Right kidney (tissue), 1 donor: Measurements from ENCODE around the gene PPBP.

ENCODE experiments used
- DNase-seq: peaks from one replicate; pipeline ENCODE4 v3.0.0-alpha.2; 2016

Gene PPBP

DNA sequence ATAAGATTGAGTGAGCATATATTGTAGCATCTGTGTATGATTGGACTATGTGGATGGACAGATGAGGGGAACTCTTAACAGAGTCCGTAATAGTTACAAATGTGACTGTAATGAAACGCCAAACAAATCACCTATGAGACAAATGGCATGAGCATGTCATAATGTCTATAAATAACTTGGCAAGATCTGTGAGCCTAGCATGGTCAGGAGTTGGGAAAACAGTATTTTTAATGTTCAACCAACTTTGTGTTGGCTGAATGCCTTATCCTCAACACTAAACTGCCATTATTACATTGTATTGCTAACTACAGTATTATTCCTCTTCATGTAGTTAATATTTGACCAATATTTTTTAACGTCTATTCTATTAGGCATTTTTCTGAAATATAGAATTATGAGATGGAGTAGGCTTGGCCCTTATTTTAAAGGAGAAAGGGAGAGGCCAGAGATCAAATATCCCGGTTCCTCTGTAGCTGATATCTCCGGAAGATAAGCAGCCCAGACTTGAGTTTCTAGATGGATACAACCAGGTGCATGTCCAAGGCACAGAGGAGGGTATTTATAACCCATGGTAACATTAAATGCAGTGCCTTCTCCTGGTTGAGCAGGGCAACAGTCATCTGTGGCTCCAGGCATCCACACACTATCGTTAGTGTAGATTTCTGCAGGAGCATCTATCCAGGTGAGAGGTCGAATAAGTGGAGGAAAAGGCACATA, 38.8 kb downstream of the PPBP start:
- DNase-seq: no peak

- DNase-seq: no peak
These were observed 39.7 kb downstream of the PPBP start for GRCh38 chr4:73948291-73948690.

DNA sequence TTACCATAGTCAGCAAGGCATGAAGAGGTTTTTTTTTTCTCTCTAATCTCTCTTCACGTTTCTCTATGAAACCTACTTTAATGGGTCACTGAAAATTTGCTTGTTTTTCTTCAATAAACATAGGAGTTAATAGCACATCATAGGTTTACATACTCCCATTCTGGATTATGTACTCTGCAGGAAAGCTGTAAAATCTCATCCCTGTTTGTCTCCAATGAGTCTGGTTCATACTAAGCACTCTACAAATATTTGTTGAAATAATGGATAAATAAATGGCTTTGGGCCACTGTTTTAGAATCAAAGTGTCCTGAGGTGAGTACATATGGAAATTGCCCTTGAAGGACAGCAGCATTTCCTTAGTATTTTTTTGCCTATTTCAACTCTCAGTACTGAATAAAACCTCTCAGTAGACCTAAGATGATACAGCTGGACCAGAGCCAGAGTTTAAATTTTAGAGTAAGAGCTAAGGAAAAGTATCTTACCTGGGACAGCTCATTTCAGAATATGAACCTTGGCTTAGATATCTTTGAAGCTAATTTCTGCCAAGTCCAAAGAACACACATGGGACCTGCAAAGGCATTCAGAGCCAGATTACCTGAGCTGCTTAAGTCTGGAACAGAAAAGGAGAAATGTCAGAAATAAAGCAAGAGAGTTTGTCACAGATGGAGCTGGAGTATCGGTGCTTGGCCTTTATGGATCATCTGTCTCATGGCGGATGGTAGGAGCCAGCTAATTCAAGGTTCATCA, 40.6 kb downstream of the PPBP start:
- no peak for DNase-seq

DNA sequence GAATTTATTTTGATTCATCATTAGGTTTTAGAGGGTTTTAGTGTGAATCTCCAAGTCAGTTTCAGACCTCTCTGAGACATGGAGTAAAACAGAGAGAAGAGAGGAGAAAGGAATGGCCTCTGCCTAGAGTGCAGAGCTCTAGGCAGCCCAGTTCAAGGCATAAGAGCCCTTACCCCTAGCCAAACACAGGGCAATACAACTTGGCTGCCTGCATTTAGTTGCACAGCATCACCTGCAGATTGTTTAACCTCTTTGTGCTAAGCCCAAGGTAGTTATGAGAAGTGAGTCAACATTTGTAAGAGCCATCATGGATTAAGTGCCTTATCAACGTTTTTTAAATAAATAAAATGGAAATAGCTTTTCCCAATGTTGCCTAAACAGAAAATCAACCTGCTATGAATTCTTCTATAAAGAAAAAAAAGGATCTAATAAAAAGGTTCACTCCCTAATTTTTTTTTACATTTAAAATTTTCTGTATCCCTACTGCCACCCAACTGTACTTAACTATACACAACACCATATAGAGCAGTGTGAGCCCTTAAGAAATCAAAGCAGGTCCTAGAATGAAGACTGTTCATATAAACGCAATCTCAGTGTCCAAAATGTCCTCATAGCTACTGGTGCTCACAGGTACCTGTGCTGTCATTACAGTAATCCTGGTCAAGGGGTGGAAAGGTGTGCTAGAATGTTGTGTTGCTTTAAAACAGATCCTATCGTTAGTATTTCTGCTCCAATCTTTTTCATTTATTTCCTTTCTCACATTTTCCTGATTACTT, 42.1 kb downstream of the PPBP start:
- DNase-seq: no peak

GRCh38 chr4:73945140-73945539, 42.9 kb downstream of the PPBP start:
- no peak for DNase-seq

GRCh38 chr4:73944061-73944875, 43.7 kb downstream of the PPBP start:
- DNase-seq: peak; percentile 40

GRCh38 chr4:73943555-73943954, 44.4 kb downstream of the PPBP start:
- DNase-seq: no peak

- no peak for DNase-seq
These were observed 51.0 kb downstream of the PPBP start for GRCh38 chr4:73936969-73937368.
